Peyer's patch (tissue), 4 donors: ENCODE data around the gene ANKRD29.

Source experiments
- CTCF ChIP-seq, 6 experiments: fragments of 450-650 bp in 4 of 6; fragments of 200-600 bp in 2 of 6; sonication (generic) in 1 of 6; IDR thresholded peaks; one replicate each; pipeline ENCODE4 v1.5.1; 2017 to 2019; ENCODE audit warnings: antibody characterized with exemption in 6 of 6, mild to moderate bottlenecking in 3 of 6, moderate library complexity in 1 of 6
- POLR2A ChIP-seq, 2 donors: fragments of 450-650 bp; IDR thresholded peaks; one replicate each; pipeline ENCODE4 v1.5.1; 2017; ENCODE audit warnings: antibody characterized with exemption in 2 of 2, mild to moderate bottlenecking in 2 of 2, moderate library complexity in 2 of 2

GRCh38 chr18:23567671-23568070, 95.0 kb downstream of the ANKRD29 start:
- TF ChIP-seq CTCF (IDR thresholded peaks at IDR 0.05) (no peak), POLR2A (IDR thresholded peaks at IDR 0.05) (no peak)
